MM.1S (cell line): ENCODE results near the gene CTXN3.

ENCODE experiments used
- DNase-seq: peaks from one replicate; pipeline ENCODE4 v3.0.0-alpha.2; 2015
- H2AFZ ChIP-seq: fragments of 300-600 bp; sonication (generic); 2 replicates; pipeline ENCODE4 v1.6.0; 2016; ENCODE audit warnings: antibody characterized with exemption, low read length
- H3F3A ChIP-seq: fragments of 300-600 bp; sonication (generic); 2 replicates; pipeline ENCODE4 v1.6.1; 2016; ENCODE audit warnings: mild to moderate bottlenecking, antibody characterized with exemption, low read length, moderate library complexity, mixed read lengths; ENCODE audit not compliant: insufficient read depth
- H3K27ac ChIP-seq: fragments of 300-600 bp; sonication (generic); 2 replicates; pipeline ENCODE4 v1.5.1; 2016; ENCODE audit warnings: mild to moderate bottlenecking, low read length
- H3K27me3 ChIP-seq: fragments of 300-600 bp; sonication (generic); replicated peaks from 2 replicates; pipeline ENCODE4 v1.6.0; 2016; ENCODE audit warnings: low read length; ENCODE audit not compliant: insufficient read depth
- H3K36me3 ChIP-seq: fragments of 300-600 bp; sonication (generic); replicated peaks from 2 replicates; pipeline ENCODE4 v1.6.1; 2016; ENCODE audit warnings: mild to moderate bottlenecking, low read length, mixed read lengths; ENCODE audit not compliant: insufficient read depth
- H3K4me1 ChIP-seq: fragments of 300-600 bp; sonication (generic); 2 replicates; pipeline ENCODE4 v1.6.1; 2016; ENCODE audit warnings: low read length, mixed read lengths
- H3K4me2 ChIP-seq: fragments of 300-600 bp; sonication (generic); 2 replicates; pipeline ENCODE4 v1.6.0; 2016; ENCODE audit warnings: low read depth, low read length
- H3K4me3 ChIP-seq: fragments of 300-600 bp; sonication (generic); 2 replicates; pipeline ENCODE4 v1.5.1; 2016; ENCODE audit warnings: low read length, mixed read lengths
- H3K79me2 ChIP-seq: fragments of 300-600 bp; sonication (generic); 2 replicates; pipeline ENCODE4 v1.6.1; 2016; ENCODE audit warnings: mixed run types, low read length, mixed read lengths
- H3K9ac ChIP-seq: fragments of 300-600 bp; sonication (generic); 2 replicates; pipeline ENCODE4 v1.6.1; 2016; ENCODE audit warnings: low read length, mixed read lengths
- H3K9me2 ChIP-seq: fragments of 300-600 bp; sonication (generic); replicated peaks from 2 replicates; pipeline ENCODE4 v1.6.1; 2016; ENCODE audit warnings: mild to moderate bottlenecking, low read length, mixed read lengths; ENCODE audit not compliant: insufficient read depth
- H3K9me3 ChIP-seq: fragments of 300-600 bp; sonication (generic); replicated peaks from 2 replicates; pipeline ENCODE4 v1.6.1; 2016; ENCODE audit warnings: mild to moderate bottlenecking, low read length, mixed read lengths; ENCODE audit not compliant: insufficient read depth
- H4K20me1 ChIP-seq: fragments of 300-600 bp; sonication (generic); 2 replicates; pipeline ENCODE4 v1.6.1; 2016; ENCODE audit warnings: mild to moderate bottlenecking, low read length, moderate library complexity, mixed read lengths; ENCODE audit not compliant: insufficient read depth
- EZH2 ChIP-seq: fragments of 300-600 bp; sonication (generic); optimal IDR thresholded peaks from 2 replicates; pipeline ENCODE3; 2017; ENCODE audit warnings: low read depth, mild to moderate bottlenecking, antibody characterized with exemption, low read length, mixed read lengths
- EZH2phosphoT487 ChIP-seq: fragments of 300-600 bp; sonication (generic); IDR thresholded peaks from 2 replicates; pipeline ENCODE4 v1.6.1; 2018; ENCODE audit warnings: antibody characterized with exemption, low read length
- TF ChIP-seq, protein P1 (sequence below): fragments of 300-600 bp; sonication (generic); IDR thresholded peaks from 2 replicates; pipeline ENCODE4 v1.5.1; 2016; ENCODE audit warnings: antibody characterized with exemption, low read length, mixed read lengths

CTXN3 gene

DNA sequence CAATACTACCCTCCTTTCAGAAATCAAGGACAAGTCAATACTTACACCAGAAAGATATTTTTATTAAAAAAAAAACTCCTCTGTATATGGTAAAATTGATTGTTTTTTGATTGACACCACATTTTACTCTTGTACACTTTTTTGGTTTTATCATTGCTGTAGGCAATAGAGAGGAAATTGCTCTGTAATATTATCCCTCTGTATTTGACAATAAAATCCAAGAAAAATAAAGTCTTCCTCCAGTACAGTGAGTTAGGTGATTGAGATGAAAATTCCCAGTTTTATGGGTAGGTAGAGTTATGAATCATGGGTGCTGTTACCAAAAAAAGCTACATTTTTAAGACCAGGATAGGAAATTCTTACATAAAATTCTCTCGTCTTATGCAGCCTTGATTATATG is 31.7 kb downstream of the CTXN3 start:
- H3K9ac ChIP-seq = no peak overlapping the region
- H4K20me1 ChIP-seq = no peaks in the 10 kb centered on the region
- no peak overlapping the region for H3K27ac ChIP-seq
- H3K27me3 ChIP-seq = no peaks in the 10 kb centered on the region
- H3K9me3 ChIP-seq = no peaks in the 10 kb centered on the region
- H3K4me3 ChIP-seq = no peak overlapping the region
- no peak for DNase-seq
- no peaks in the 10 kb centered on the region for H3K36me3 ChIP-seq
- no peak overlapping the region for H2AFZ ChIP-seq
- no peaks in the 10 kb centered on the region for H3K79me2 ChIP-seq
- H3K4me2 ChIP-seq = no peak overlapping the region
- H3K9me2 ChIP-seq = no peaks in the 10 kb centered on the region
- H3K4me1 ChIP-seq = no peaks in the 10 kb centered on the region
- no peaks in the 10 kb centered on the region for H3F3A ChIP-seq
- TF ChIP-seq EZH2phosphoT487 (no peak), EZH2 (no peak)

DNA sequence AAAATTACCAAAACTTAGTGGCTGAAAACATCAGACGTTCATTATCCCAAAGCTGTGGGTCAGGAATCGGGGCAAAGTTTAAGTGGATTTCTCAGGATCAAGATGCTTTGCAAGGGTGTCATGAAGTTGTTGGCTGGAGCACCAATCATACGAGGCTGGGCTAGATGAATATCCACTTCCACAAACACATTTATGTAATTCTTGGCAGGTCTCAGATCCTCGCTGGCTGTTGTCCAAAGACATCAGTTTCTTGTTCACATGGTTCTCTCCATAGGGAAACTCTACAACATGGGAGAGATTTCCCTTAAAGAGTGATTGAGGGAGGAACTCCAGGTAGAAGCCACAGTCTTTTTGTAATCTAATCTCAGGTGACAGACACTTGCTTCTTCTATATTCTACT is 34.1 kb downstream of the CTXN3 start:
- no peaks in the 10 kb centered on the region for H3K9me3 ChIP-seq
- H3K9me2 ChIP-seq = no peaks in the 10 kb centered on the region
- no peak overlapping the region for H2AFZ ChIP-seq
- no peaks in the 10 kb centered on the region for H4K20me1 ChIP-seq
- no peak overlapping the region for H3K27ac ChIP-seq
- TF ChIP-seq, protein P1, sequence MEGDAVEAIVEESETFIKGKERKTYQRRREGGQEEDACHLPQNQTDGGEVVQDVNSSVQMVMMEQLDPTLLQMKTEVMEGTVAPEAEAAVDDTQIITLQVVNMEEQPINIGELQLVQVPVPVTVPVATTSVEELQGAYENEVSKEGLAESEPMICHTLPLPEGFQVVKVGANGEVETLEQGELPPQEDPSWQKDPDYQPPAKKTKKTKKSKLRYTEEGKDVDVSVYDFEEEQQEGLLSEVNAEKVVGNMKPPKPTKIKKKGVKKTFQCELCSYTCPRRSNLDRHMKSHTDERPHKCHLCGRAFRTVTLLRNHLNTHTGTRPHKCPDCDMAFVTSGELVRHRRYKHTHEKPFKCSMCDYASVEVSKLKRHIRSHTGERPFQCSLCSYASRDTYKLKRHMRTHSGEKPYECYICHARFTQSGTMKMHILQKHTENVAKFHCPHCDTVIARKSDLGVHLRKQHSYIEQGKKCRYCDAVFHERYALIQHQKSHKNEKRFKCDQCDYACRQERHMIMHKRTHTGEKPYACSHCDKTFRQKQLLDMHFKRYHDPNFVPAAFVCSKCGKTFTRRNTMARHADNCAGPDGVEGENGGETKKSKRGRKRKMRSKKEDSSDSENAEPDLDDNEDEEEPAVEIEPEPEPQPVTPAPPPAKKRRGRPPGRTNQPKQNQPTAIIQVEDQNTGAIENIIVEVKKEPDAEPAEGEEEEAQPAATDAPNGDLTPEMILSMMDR = no peak
- TF ChIP-seq EZH2phosphoT487 = no peak
- TF ChIP-seq EZH2 = no peak
- H3K79me2 ChIP-seq = no peaks in the 10 kb centered on the region
- H3K4me2 ChIP-seq = no peak overlapping the region
- H3K36me3 ChIP-seq = no peaks in the 10 kb centered on the region
- H3K4me1 ChIP-seq = no peaks in the 10 kb centered on the region
- H3K27me3 ChIP-seq = no peaks in the 10 kb centered on the region
- no peak overlapping the region for H3K9ac ChIP-seq
- DNase-seq = no peak
- no peaks in the 10 kb centered on the region for H3F3A ChIP-seq
- H3K4me3 ChIP-seq = no peak overlapping the region

DNA sequence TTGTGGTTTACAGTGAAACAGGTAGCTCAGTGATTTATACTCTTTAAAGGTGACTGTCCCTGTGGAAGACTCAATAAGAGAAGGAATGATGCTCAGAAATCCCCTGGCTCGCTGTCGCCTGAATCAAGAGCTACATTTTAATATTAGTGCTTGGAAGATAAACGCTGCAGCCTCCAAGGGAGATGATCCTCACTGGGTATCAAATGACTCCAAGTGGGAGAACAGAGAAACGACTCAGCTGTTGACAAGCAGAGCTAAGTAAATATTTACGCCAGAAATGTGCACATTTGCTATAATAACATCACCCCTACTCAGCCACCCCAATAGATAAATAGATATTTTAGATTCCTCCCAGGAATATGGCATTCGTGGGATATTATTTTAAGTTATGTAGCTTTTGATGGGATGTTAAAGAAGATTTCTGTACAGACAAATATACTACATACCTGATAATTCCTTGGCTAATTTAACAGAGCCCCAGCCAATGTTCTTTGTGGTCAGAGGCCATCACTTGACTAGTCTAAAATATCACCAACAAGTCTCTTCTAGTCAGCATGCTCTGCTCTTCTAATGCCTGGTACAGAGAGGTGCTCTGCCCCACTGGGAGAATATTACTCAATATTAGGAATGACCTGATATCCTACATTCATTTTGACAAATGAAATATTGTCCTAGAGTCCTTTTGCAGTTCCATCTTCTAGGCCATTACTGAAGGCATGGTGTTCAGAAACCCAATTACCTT is 36.0 kb downstream of the CTXN3 start:
- TF ChIP-seq, protein P1 = no peak
- TF ChIP-seq EZH2 = no peak
- no peak for TF ChIP-seq EZH2phosphoT487
- DNase-seq = no peak
- no peak overlapping the region for H2AFZ ChIP-seq

DNA sequence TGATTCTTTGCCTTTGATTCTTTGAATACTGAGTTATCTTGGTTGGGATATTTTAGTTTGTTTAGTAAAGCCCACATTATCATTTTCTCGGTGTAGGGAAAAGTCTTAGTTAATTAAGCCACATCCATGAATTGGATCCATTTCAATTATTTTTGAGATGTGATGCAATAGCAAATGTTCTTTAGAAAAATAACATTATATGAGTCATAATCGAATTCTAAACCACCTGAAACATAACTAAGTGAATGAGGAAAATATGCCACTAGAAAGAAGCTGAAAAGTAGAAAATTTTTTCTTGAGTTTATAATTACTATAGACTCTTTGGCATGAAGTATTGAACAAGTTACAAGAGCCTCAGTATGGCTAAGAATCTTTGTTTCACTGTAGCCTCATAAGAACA is 36.8 kb downstream of the CTXN3 start:
- Histone ChIP-seq H2AFZ (no peak overlapping the region), H3K27me3 (no peaks in the 10 kb centered on the region), H3K79me2 (no peaks in the 10 kb centered on the region), H3K9me3 (no peaks in the 10 kb centered on the region), H3K4me2 (no peak overlapping the region), H3F3A (no peaks in the 10 kb centered on the region), H4K20me1 (no peaks in the 10 kb centered on the region), H3K9ac (no peak overlapping the region), H3K27ac (no peak overlapping the region), H3K9me2 (no peaks in the 10 kb centered on the region), H3K4me1 (no peaks in the 10 kb centered on the region), H3K4me3 (no peak overlapping the region), H3K36me3 (no peaks in the 10 kb centered on the region)
- TF ChIP-seq EZH2phosphoT487 (no peak), EZH2 (no peak)
- TF ChIP-seq, protein P1 = no peak
- DNase-seq = no peak

More for the DNA sequence above, 36.0 kb downstream of the CTXN3 start:
- Histone ChIP-seq H3K27ac (no peak overlapping the region), H4K20me1 (no peaks in the 10 kb centered on the region), H3K4me3 (no peak overlapping the region), H3K9me3 (no peaks in the 10 kb centered on the region), H3K9me2 (no peaks in the 10 kb centered on the region), H3K27me3 (no peaks in the 10 kb centered on the region), H3F3A (no peaks in the 10 kb centered on the region), H3K9ac (no peak overlapping the region), H3K4me2 (no peak overlapping the region), H3K36me3 (no peaks in the 10 kb centered on the region), H3K79me2 (no peaks in the 10 kb centered on the region), H3K4me1 (no peaks in the 10 kb centered on the region)
